DMS53 treated with DMSO at 0.1 percent for 48 hours (cell line): Measurements from ENCODE around the gene VIL1.
A peak's percentile ranks its signal among the peaks of the same experiment; 100 is the strongest.

Experiments used
- DNase-seq: peaks from one replicate; lab custom pipeline; 2025; ENCODE audit not compliant: unreplicated experiment; lab: John Stamatoyannopoulos, UW

VIL1 gene

GRCh38 chr2:218394298-218395089 lies 24.4 kb upstream of the VIL1 start:
- DNase-seq = no peak

- DNase-seq = no peak
These were observed 23.9 kb upstream of the VIL1 start for GRCh38 chr2:218395090-218395444.

- no peak for DNase-seq
These were observed 23.5 kb upstream of the VIL1 start for GRCh38 chr2:218395456-218395825.

GRCh38 chr2:218395826-218396687 lies 22.9 kb upstream of the VIL1 start:
- DNase-seq = peak; percentile 76

- peak; percentile 64 for DNase-seq
These were observed 22.0 kb upstream of the VIL1 start for GRCh38 chr2:218396688-218397462.

- no peak for DNase-seq
These were observed 21.5 kb upstream of the VIL1 start for GRCh38 chr2:218397463-218397819.

- peak; percentile 51 for DNase-seq
These were observed 21.0 kb upstream of the VIL1 start for GRCh38 chr2:218397820-218398436.

- peak; percentile 42 for DNase-seq
These were observed 20.2 kb upstream of the VIL1 start for GRCh38 chr2:218398437-218399390.

GRCh38 chr2:218399391-218400166 lies 19.3 kb upstream of the VIL1 start, which contains the start of gene CTDSP1:
CTDSP1 (plus strand) TSS chr2:218399868; CDS start chr2:218400091, 223 bp downstream.
- peak; percentile 85 for DNase-seq

- no peak for DNase-seq
These were observed 18.6 kb upstream of the VIL1 start for GRCh38 chr2:218400167-218400929.

GRCh38 chr2:218400930-218401881 lies 17.7 kb upstream of the VIL1 start:
- no peak for DNase-seq

GRCh38 chr2:218401890-218402289 lies 17.0 kb upstream of the VIL1 start:
- DNase-seq = no peak

GRCh38 chr2:218402491-218402901 lies 16.4 kb upstream of the VIL1 start:
- DNase-seq = no peak

- no peak for DNase-seq
These were observed 16.0 kb upstream of the VIL1 start for GRCh38 chr2:218402911-218403411.

- DNase-seq = no peak
These were observed 15.1 kb upstream of the VIL1 start for GRCh38 chr2:218403810-218404209.

- no peak for DNase-seq
These were observed 14.4 kb upstream of the VIL1 start for GRCh38 chr2:218404351-218405085.
